ENCODE results near the gene DEPDC7. TPM values are rescaled to one million over a fixed set of nuclear protein-coding genes. Genes with fewer than 3 reads are reported as not detected.
"Not testable (repeated sequence)": the region's sequence is repeated elsewhere in the genome, so short reads cannot be mapped to it uniquely, and the experiment has no call there.

DEPDC7 gene
- total and polyA plus RNA-seq, 2 experiments from 2014 or later: 12.5 to 21.3 TPM

DNA sequence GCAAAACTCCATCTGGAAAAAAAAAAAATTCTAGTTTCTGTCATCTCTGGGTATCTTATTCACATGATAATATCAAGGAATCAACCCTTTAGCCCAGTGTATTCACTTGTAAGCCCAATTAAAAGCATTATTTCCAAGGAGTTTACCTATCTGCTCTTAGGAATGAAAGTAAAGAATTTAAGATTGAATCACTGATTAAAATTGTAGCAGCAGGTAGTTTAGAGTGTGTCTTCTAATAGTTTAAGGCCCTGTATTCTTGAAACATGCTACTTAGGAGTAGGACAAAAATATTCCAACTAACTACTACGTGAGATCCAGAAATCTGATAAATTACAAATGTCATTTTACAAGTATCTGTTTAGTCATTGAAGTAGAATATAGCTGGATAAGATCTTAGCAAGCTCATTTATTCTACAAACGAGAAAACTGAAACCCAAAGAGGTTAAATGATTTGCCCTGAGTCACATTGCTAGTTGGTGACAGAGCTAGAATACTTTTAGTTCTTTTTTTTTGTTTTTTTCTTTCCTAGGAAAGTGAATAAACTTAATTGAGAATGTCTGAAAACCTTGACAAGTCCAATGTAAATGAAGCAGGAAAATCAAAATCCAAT lies 27.6 kb downstream of the DEPDC7 start:
- Histone ChIP-seq H3K36me3 (replicated peaks; ENCODE audit: insufficient read depth, low read depth) (no peaks in the 10 kb centered on the region), H3K9me2 (replicated peaks; ENCODE audit: insufficient read depth) (no peaks in the 10 kb centered on the region), H3K4me3 (no peak overlapping the region), H2AFZ (no peak overlapping the region), H3K27ac (peak overlapping the region; percentile 20), H3K27me3 (no peaks in the 10 kb centered on the region), H3K4me2 (no peak overlapping the region), H3K9me3 (ENCODE audit: low read depth) (no peaks in the 10 kb centered on the region), H3K79me2 (peaks cover 33% of the 10 kb centered on the region), H4K20me1 (ENCODE audit: insufficient read depth, poor library complexity, severe bottlenecking) (no peaks in the 10 kb centered on the region), H3K4me1 (ENCODE audit: insufficient read depth) (peaks cover 15% of the 10 kb centered on the region)
- TF ChIP-seq, protein P1, sequence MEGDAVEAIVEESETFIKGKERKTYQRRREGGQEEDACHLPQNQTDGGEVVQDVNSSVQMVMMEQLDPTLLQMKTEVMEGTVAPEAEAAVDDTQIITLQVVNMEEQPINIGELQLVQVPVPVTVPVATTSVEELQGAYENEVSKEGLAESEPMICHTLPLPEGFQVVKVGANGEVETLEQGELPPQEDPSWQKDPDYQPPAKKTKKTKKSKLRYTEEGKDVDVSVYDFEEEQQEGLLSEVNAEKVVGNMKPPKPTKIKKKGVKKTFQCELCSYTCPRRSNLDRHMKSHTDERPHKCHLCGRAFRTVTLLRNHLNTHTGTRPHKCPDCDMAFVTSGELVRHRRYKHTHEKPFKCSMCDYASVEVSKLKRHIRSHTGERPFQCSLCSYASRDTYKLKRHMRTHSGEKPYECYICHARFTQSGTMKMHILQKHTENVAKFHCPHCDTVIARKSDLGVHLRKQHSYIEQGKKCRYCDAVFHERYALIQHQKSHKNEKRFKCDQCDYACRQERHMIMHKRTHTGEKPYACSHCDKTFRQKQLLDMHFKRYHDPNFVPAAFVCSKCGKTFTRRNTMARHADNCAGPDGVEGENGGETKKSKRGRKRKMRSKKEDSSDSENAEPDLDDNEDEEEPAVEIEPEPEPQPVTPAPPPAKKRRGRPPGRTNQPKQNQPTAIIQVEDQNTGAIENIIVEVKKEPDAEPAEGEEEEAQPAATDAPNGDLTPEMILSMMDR (IDR thresholded peaks at IDR 0.05; ENCODE audit: poor library complexity): no peak
- TF ChIP-seq EZH2phosphoT487 (IDR thresholded peaks at IDR 0.05; ENCODE audit: low read depth, severe bottlenecking, unreplicated experiment): no peak
- TF ChIP-seq EZH2 (IDR thresholded peaks at IDR 0.05; ENCODE audit: borderline replicate concordance): no peak
- 66% methylated on average over 2 of the region's 2 CpGs for WGBS (ENCODE audit: low lambda C conversion rate, missing lambda C conversion rate)
- DNase-seq (ENCODE audit: low spot score): no peak

DNA sequence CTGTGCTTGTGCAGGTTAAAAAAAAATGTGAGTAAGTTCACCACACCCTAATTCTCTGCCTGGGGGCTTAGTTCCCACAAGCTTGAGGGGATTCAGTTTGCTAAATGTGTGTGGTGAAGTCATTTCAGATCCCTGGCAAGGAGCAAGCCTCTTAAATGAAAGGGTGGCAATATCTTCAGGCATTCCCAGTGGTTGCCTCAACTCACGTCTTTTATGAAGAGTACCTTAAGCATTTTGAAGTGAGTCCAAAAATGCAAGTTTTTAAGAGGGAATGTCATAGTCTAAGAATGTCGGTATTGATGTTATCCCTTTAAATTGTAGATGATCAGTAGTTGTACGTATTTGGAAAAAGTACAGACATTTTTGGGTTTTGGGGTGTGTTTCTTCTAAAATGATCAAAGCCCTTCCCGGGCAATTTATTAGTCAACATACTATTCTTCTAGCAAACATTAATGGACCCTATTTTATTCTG lies 28.6 kb downstream of the DEPDC7 start:
- DNase-seq (ENCODE audit: low spot score): no peak
- Histone ChIP-seq H3K36me3 (replicated peaks; ENCODE audit: insufficient read depth, low read depth) (no peaks in the 10 kb centered on the region), H3K9me3 (ENCODE audit: low read depth) (no peaks in the 10 kb centered on the region), H3K4me1 (ENCODE audit: insufficient read depth) (peaks cover 18% of the 10 kb centered on the region), H3K4me2 (no peak overlapping the region), H3K27me3 (no peaks in the 10 kb centered on the region), H2AFZ (no peak overlapping the region), H3K27ac (no peak overlapping the region), H3K79me2 (peaks cover 33% of the 10 kb centered on the region), H3K4me3 (no peak overlapping the region), H4K20me1 (ENCODE audit: insufficient read depth, poor library complexity, severe bottlenecking) (no peaks in the 10 kb centered on the region), H3K9me2 (replicated peaks; ENCODE audit: insufficient read depth) (no peaks in the 10 kb centered on the region)
- no peak for TF ChIP-seq EZH2 (IDR thresholded peaks at IDR 0.05; ENCODE audit: borderline replicate concordance)
- TF ChIP-seq, protein P1 (IDR thresholded peaks at IDR 0.05; ENCODE audit: poor library complexity): no peak
- TF ChIP-seq EZH2phosphoT487 (IDR thresholded peaks at IDR 0.05; ENCODE audit: low read depth, severe bottlenecking, unreplicated experiment): no peak
- 91% methylated on average over 4 of the region's 4 CpGs for WGBS (ENCODE audit: low lambda C conversion rate, missing lambda C conversion rate)

GRCh38 chr11:33045551-33046255 lies 30.0 kb downstream of the DEPDC7 start:
- H3K4me1 ChIP-seq (ENCODE audit: insufficient read depth): peaks cover 14% of the 10 kb centered on the region
- H3K36me3 ChIP-seq (replicated peaks; ENCODE audit: insufficient read depth, low read depth): no peaks in the 10 kb centered on the region
- H3K27ac ChIP-seq: no peak overlapping the region
- H3K9me3 ChIP-seq (ENCODE audit: low read depth): no peaks in the 10 kb centered on the region
- no peak overlapping the region for H2AFZ ChIP-seq
- peaks cover 28% of the 10 kb centered on the region for H3K79me2 ChIP-seq
- H4K20me1 ChIP-seq (ENCODE audit: insufficient read depth, poor library complexity, severe bottlenecking): no peaks in the 10 kb centered on the region
- H3K4me2 ChIP-seq: no peak overlapping the region
- 80% methylated on average over 8 of the region's 8 CpGs for WGBS (ENCODE audit: low lambda C conversion rate, missing lambda C conversion rate)
- DNase-seq (ENCODE audit: low spot score): no peak
- no peaks in the 10 kb centered on the region for H3K9me2 ChIP-seq (replicated peaks; ENCODE audit: insufficient read depth)
- TF ChIP-seq, protein P1 (IDR thresholded peaks at IDR 0.05; ENCODE audit: poor library complexity): no peak
- no peak for TF ChIP-seq EZH2phosphoT487 (IDR thresholded peaks at IDR 0.05; ENCODE audit: low read depth, severe bottlenecking, unreplicated experiment)
- TF ChIP-seq EZH2 (IDR thresholded peaks at IDR 0.05; ENCODE audit: borderline replicate concordance): no peak
- H3K27me3 ChIP-seq: no peaks in the 10 kb centered on the region
- no peak overlapping the region for H3K4me3 ChIP-seq

DNA sequence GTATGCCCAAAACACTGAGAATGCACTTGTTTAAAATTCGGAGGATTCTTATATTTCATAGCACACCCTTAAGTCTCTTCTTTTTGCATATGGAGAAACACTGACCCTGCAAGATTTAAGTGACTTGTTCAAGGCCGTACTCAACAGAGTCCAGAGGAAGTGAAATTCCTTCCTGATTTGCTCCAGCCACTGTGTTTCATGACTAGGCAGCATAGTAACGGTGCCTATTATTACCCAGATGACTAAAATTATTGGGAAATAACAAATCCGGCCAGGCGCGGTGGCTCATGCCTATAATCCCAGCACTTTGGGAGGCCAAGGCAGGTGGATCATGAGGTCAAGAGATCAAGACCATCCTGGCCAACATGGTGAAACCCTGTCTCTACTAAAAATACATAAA lies 33.0 kb downstream of the DEPDC7 start:
- H3K4me2 ChIP-seq; H4K20me1 ChIP-seq (ENCODE audit: insufficient read depth, poor library complexity, severe bottlenecking); H3K4me1 ChIP-seq (ENCODE audit: insufficient read depth); H3K36me3 ChIP-seq (replicated peaks; ENCODE audit: insufficient read depth, low read depth); H3K9me3 ChIP-seq (ENCODE audit: low read depth); H2AFZ ChIP-seq; H3K9me2 ChIP-seq (replicated peaks; ENCODE audit: insufficient read depth); H3K27me3 ChIP-seq; DNase-seq (ENCODE audit: low spot score); H3K4me3 ChIP-seq: not testable (repeated sequence)
- 85% methylated on average over 6 of the region's 6 CpGs for WGBS (ENCODE audit: low lambda C conversion rate, missing lambda C conversion rate)
- Histone ChIP-seq H3K27ac (peak overlapping the region; percentile 44), H3K79me2 (peaks cover 17% of the 10 kb centered on the region)

GRCh38 chr11:33049565-33050408 lies 34.1 kb downstream of the DEPDC7 start:
- not testable (repeated sequence) for H3K4me2 ChIP-seq; H3K4me1 ChIP-seq (ENCODE audit: insufficient read depth); H3K9me2 ChIP-seq (replicated peaks; ENCODE audit: insufficient read depth); H3K9me3 ChIP-seq (ENCODE audit: low read depth); H3K27me3 ChIP-seq; H4K20me1 ChIP-seq (ENCODE audit: insufficient read depth, poor library complexity, severe bottlenecking); DNase-seq (ENCODE audit: low spot score); H3K36me3 ChIP-seq (replicated peaks; ENCODE audit: insufficient read depth, low read depth); H2AFZ ChIP-seq; H3K4me3 ChIP-seq
- H3K79me2 ChIP-seq: peaks cover 17% of the 10 kb centered on the region
- WGBS (ENCODE audit: low lambda C conversion rate, missing lambda C conversion rate): 45% methylated on average over 3 of the region's 3 CpGs
- peak overlapping the region; percentile 44 for H3K27ac ChIP-seq
